A549 treated with CpdA at 1 μM for 4 hours (cell line): ENCODE data around the gene BTRC. TPM values are rescaled to one million over a fixed set of nuclear protein-coding genes. Genes with fewer than 3 reads are reported as not detected.

Experiments used
- total RNA-seq: library from RNA; stranded (reverse); fragments of 200-300 nt; extraction: Qiagen RNA extraction; gene quantifications from 5 replicates; pipeline ENCODE4 v1.2.3, GENCODE V29; 2022; ENCODE audit warnings: low read depth

BTRC gene
- 8.6 to 12.0 TPM (median 11.2 TPM) in 5 replicates for total RNA-seq

DNA sequence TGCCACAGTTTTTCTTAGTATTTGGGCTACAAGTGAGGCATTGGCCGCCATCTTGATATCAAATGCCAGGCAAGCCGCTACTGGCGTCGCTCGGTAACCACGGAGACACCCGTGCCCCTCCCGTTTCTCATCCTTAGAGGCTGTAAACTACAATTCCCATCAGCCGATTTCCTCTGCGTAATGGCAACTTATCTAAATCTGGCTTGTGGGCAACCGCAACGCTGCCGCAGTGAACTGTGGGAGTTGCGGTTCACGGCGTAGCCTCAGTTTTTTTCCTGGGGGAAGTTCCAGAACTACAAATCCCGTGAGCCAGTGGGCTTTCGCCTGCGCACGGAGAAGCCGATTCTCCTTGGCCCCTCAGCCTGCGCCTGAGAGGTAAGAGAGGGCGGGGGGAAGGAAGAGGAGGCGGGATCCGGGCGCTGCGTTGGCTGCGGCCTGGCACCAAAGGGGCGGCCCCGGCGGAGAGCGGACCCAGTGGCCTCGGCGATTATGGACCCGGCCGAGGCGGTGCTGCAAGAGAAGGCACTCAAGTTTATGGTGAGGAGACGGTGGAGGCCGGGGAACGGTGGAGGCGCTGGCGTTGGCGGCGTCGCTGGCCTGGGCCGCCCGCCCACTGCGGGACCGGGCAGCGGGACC is at the start of gene BTRC:
BTRC (plus strand) TSS at position 474 of the 636 bp plus-strand sequence; CDS start at position 490, 16 bp downstream.

DNA sequence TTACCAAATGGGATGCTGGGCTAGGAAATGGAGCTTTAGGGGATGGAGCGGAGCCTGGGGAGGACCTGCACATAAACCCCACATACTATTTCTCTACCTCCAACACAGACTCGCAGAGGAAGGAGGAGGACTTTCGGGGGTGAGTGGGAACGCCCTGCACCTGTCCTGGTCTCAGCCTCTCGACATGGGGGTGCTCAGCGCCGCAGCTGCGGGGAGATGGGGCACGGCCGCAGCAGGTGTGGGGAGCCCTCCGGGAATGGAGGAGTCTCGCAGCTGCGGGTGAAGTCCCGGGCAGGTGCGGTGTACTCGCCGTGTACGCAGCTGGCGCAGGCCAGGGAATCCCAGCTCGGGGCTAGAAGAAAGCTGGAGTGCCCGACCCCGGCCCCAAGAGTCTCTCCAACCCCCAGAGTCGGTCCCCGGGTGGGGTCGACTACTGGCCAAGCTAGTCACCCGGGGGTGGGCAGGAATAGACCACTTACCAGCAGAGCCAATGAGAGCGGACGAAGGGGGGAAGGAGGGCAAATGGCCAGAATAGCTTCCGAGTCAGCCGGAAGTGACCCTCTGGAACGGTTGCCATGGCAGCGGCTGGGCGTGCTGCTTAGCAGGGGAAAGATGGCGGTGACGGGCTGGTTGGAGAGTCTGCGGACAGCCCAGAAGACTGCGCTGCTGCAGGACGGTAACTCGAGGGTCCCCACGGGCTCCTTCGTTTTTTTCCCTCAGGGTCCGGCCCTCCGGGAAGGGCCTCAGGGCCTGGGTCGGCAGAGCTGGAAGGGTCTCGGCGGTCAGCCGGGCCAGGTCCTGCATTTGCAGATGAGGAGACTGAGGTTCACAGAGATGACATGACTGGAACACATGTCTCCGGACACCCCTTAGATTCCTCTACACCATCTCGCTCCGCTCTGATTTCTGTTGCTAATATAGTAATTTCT is 234.0 kb downstream of the BTRC start, which contains the start of the genes DPCD and POLL:
DPCD (plus strand) TSS at position 597 of the 929 bp plus-strand sequence; CDS start at position 613, 16 bp downstream.
POLL (minus strand) TSS at position 533 of the 929 bp plus-strand sequence. CDS start 897 bp downstream, outside the sequence.

Other genes with a start within 250 kb of the BTRC start
- gene TLX1, start 222.9 kb upstream of the BTRC start, total RNA-seq = not detected in 5 replicates
- gene LBX1, start 124.7 kb upstream of the BTRC start, total RNA-seq = not detected in 5 replicates
- 13.0 to 18.7 TPM (median 15.8 TPM) in 5 replicates for gene POLL, start 234.1 kb downstream of the BTRC start, total RNA-seq
- 31.8 to 38.8 TPM (median 34.4 TPM) in 5 replicates for gene DPCD, start 234.2 kb downstream of the BTRC start, total RNA-seq